ENCODE measurements around the gene SCFD1. TPM values are rescaled to one million over a fixed set of nuclear protein-coding genes. Genes with fewer than 3 reads are reported as not detected.
"Not testable (repeated sequence)": the region's sequence is repeated elsewhere in the genome, so short reads cannot be mapped to it uniquely, and the experiment has no call there.

Gene SCFD1, protein sequence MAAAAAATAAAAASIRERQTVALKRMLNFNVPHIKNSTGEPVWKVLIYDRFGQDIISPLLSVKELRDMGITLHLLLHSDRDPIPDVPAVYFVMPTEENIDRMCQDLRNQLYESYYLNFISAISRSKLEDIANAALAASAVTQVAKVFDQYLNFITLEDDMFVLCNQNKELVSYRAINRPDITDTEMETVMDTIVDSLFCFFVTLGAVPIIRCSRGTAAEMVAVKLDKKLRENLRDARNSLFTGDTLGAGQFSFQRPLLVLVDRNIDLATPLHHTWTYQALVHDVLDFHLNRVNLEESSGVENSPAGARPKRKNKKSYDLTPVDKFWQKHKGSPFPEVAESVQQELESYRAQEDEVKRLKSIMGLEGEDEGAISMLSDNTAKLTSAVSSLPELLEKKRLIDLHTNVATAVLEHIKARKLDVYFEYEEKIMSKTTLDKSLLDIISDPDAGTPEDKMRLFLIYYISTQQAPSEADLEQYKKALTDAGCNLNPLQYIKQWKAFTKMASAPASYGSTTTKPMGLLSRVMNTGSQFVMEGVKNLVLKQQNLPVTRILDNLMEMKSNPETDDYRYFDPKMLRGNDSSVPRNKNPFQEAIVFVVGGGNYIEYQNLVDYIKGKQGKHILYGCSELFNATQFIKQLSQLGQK
- total RNA-seq (10 to 100 TPM; 63.3 to 74.6 TPM), polyA plus RNA-seq (ENCODE audit: insufficient read depth, low read depth, low replicate concordance) (43.3 TPM)
- long read RNA-seq, donor 1, transcript SCFD1-203 (25 exons, 2,359 nt) = major isoform, 11 of 25 reads
- long read RNA-seq, donor 1, partial matches to known transcripts = 6 of 25 reads
- long read RNA-seq, donor 1, other reads (novel, unspliced or antisense) = 0 of 25 reads
- long read RNA-seq, donor 2, transcript SCFD1-203 (25 exons, 2,359 nt) = major isoform, 9 of 19 reads
- long read RNA-seq, donor 2, partial matches to known transcripts = 5 of 19 reads
- long read RNA-seq, donor 2, other reads (novel, unspliced or antisense) = 0 of 19 reads

DNA sequence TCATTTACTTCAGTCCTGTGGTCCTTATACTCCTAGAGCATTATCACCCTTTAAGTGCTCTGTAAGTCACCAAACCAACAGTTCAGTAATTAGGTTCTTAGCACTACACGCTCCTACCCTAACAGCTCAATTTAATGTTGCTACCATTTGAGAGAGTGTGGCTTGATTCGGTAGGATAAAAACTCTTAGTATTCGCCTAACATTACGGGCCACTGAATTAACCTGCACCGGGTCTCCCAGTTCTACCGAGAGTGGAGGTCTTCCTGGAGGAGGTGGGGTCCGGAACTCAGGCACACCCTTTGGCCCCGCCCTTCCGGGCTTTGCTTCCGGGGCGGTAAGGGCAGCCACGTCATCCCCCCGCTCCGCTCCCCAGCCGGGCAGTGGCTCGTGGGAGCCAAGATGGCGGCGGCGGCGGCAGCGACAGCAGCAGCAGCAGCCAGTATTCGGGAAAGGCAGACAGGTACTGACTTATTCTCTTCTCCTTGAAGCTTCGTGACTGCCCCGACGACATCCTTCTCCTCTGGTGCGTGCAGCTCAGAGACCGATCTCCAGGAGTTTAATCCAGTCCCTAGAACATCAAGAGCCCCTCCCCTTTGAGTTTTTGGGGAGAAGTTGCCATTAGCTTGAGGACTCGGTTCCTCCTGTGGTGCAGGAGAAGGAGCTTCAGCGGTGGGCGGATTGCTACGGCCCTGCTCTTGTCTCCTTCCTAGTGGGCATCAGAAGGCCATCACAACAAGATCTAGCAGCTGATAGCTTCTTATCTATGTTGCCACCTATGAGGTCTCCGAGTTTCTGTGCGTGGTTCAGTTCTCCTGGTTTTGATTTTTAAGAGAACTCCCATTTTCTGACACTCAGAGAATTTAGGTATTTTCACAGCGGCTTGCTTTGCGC is at the start of gene SCFD1:
Gene SCFD1, plus strand, starts transcription at position 380 of the 891 bp plus-strand sequence. Its CDS starts 20 bp downstream, at position 400.
- H3K27ac ChIP-seq = peak within 1 kb of the TSS; percentile 61 to 86
- intact Hi-C loops (cut with DNase I; ENCODE audit: low total_unique reads) = no loop called here
- H3K36me3 ChIP-seq (ENCODE audit: low read depth, missing control alignments) = no peaks in the 10 kb centered on the region
- H3K4me1 ChIP-seq = peaks cover 13% of the 10 kb centered on the region
- TF ChIP-seq, protein P1, sequence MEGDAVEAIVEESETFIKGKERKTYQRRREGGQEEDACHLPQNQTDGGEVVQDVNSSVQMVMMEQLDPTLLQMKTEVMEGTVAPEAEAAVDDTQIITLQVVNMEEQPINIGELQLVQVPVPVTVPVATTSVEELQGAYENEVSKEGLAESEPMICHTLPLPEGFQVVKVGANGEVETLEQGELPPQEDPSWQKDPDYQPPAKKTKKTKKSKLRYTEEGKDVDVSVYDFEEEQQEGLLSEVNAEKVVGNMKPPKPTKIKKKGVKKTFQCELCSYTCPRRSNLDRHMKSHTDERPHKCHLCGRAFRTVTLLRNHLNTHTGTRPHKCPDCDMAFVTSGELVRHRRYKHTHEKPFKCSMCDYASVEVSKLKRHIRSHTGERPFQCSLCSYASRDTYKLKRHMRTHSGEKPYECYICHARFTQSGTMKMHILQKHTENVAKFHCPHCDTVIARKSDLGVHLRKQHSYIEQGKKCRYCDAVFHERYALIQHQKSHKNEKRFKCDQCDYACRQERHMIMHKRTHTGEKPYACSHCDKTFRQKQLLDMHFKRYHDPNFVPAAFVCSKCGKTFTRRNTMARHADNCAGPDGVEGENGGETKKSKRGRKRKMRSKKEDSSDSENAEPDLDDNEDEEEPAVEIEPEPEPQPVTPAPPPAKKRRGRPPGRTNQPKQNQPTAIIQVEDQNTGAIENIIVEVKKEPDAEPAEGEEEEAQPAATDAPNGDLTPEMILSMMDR (IDR thresholded peaks at IDR 0.05) = no peak
- TF ChIP-seq POLR2A (IDR thresholded peaks at IDR 0.05) = peak; percentile 70
- H3K4me3 ChIP-seq = peak within 1 kb of the TSS; percentile 73 to 74
- 0 to 1% methylated on average over 20 to 35 of the region's 35 CpGs for WGBS, 2 donors
- peak; percentile 96 for DNase-seq
- no peaks in the 10 kb centered on the region for H3K9me3 ChIP-seq
- H3K27me3 ChIP-seq = no peaks in the 10 kb centered on the region

DNA sequence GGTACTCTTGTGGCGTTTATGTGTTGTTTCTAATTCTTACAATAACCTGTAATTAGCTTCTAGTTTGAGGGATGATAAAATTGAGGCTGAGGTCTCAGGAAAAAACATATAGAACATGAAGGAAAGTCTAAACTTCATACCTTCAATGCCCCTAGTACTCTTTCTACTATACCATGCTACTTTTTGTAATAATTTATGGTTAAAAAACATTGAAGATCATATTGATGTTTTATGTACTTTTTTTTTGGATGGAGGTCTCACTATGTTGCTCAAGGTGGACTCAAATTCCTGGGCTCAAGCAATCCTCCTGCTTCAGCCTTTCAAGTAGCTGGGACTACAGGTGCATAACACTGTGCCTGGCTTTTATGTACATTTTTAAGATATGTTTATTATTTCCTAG is 49.3 kb upstream of the SCFD1 start:
- no peak for DNase-seq
- H3K36me3 ChIP-seq (ENCODE audit: low read depth, missing control alignments) = no peaks in the 10 kb centered on the region
- intact Hi-C loops (cut with DNase I; ENCODE audit: low total_unique reads) = no loop called here
- H3K27ac ChIP-seq = no peak overlapping the region
- TF ChIP-seq, protein P1 (IDR thresholded peaks at IDR 0.05) = no peak
- no peak for TF ChIP-seq POLR2A (IDR thresholded peaks at IDR 0.05)
- H3K4me1 ChIP-seq = no peaks in the 10 kb centered on the region
- H3K9me3 ChIP-seq = no peaks in the 10 kb centered on the region
- H3K4me3 ChIP-seq = no peak overlapping the region
- WGBS, 2 donors = 85 to 90% methylated on average over 1 of the region's 1 CpG
- no peaks in the 10 kb centered on the region for H3K27me3 ChIP-seq

DNA sequence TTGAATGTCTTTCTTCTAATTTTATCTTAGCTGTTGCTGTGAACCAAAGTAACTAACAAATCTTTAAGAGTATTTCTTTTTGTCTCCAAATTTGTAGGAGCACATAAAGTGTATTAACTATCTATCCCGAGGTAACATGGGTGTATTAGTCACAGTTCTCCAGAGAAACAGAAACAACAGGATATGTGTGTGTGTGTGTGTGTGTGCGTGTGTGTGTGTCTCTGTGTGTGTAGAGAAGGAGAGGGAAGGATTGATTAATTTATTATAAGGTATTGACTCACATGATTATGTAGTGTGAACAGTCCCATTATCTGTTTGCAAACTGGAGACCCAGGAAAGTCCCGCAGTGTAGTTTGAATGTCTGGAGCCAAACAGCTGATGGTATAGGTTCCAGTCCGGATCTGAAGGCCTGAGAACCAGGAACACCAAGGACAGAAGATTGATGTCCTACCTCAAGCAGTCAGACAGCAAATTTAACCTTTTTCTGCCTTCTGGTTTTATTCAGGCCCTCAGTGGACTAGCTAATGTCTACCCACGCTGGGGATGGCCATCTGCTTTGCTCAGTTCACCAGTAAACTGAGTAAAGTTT is 48.8 kb upstream of the SCFD1 start:
- 88% methylated on average over 5 of the region's 5 CpGs for WGBS, 2 donors
- Histone ChIP-seq H3K36me3 (ENCODE audit: low read depth, missing control alignments) (no peaks in the 10 kb centered on the region), H3K27ac (no peak overlapping the region), H3K27me3 (no peaks in the 10 kb centered on the region), H3K4me3 (no peak overlapping the region), H3K4me1 (no peaks in the 10 kb centered on the region), H3K9me3 (no peaks in the 10 kb centered on the region)
- intact Hi-C loops (cut with DNase I; ENCODE audit: low total_unique reads) = no loop called here
- no peak for TF ChIP-seq POLR2A (IDR thresholded peaks at IDR 0.05)
- TF ChIP-seq, protein P1 (IDR thresholded peaks at IDR 0.05) = no peak
- DNase-seq = no peak

DNA sequence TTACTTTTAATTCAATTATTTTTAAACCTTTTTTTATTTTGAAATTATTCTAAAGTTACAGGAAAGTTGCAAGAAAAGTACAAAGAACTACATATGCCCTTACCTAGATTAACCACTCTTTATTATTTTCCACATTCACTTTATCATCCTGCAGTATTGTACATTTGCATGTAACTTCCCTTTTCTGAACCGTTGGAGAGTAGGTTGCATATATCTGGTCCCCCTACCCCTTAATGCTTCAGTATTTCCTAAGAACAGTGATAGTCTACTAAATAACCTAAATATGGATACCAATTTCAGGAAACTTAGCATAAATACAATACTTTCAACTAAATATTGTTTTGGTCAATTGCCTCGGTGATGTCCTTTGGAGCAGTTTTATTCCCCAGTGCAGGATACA is 48.2 kb upstream of the SCFD1 start:
- Histone ChIP-seq H3K27me3 (no peaks in the 10 kb centered on the region), H3K9me3 (no peaks in the 10 kb centered on the region), H3K36me3 (ENCODE audit: low read depth, missing control alignments) (no peaks in the 10 kb centered on the region), H3K27ac (no peak overlapping the region), H3K4me3 (no peak overlapping the region), H3K4me1 (no peaks in the 10 kb centered on the region)
- TF ChIP-seq, protein P1 (IDR thresholded peaks at IDR 0.05) = no peak
- no peak for TF ChIP-seq POLR2A (IDR thresholded peaks at IDR 0.05)
- DNase-seq = no peak
- 89 to 91% methylated on average over 2 of the region's 2 CpGs for WGBS, 2 donors
- intact Hi-C loops (cut with DNase I; ENCODE audit: low total_unique reads) = no loop called here

DNA sequence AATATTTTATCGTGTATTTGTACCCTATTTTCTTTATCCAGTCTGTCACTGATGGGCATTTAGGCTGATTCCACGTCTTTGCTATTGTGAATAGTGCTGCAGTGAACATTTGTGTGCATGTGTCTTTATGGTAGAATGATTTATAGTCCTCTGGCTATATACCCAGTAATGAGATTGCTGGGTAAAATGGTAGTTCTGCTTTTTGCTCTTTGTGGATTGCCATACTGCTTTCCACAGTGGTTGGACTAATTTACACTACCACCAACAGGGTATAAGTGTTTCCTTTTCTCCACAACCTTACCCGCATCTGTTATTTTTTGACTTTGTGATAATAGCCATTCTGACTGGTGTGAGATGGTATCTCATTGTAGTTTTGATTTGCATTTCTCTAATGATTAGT is 47.3 kb upstream of the SCFD1 start:
- H3K27ac ChIP-seq; H3K27me3 ChIP-seq; DNase-seq; H3K9me3 ChIP-seq; intact Hi-C loops (cut with DNase I; ENCODE audit: low total_unique reads); H3K4me3 ChIP-seq; H3K4me1 ChIP-seq; H3K36me3 ChIP-seq (ENCODE audit: low read depth, missing control alignments): not testable (repeated sequence)
- 91 to 95% methylated on average over 3 of the region's 3 CpGs for WGBS, 2 donors

DNA sequence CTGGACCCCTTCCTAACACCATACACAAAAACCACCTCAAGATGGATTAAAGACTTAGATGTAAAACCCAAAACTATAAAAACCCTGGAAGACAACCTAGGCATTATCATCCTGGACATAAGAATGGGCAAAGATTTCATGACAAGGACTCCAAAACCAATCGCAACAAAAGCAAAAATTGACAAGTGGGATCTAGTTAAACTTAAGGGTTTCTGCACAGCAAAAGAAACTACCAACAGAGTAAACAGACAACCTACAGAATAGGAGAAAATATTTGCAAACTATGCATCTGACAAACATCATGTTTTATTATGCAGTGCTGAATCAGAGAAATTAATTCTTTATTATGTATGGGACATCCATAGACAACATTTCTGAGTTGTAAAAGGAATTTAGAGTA is 45.8 kb upstream of the SCFD1 start:
- H3K4me1 ChIP-seq; H3K27me3 ChIP-seq; DNase-seq; H3K9me3 ChIP-seq; H3K36me3 ChIP-seq (ENCODE audit: low read depth, missing control alignments); H3K27ac ChIP-seq; intact Hi-C loops (cut with DNase I; ENCODE audit: low total_unique reads); H3K4me3 ChIP-seq: not testable (repeated sequence)
- WGBS, 2 donors = 100% methylated on average over 1 of the region's 1 CpG
